H9 (cell line): Measurements from ENCODE around the gene F8. TPM values are rescaled to one million over a fixed set of nuclear protein-coding genes. Genes with fewer than 3 reads are reported as not detected.

ENCODE experiments used
- DNase-seq: peaks from one replicate; pipeline ENCODE4 v3.0.0-alpha.2; 2017
- H2AFZ ChIP-seq: one replicate; pipeline ENCODE4 v1.6.1; 2013; ENCODE audit warnings: mild to moderate bottlenecking, low read length, control low read depth, moderate library complexity
- H2AK5ac ChIP-seq: 2 replicates; pipeline ENCODE4 v1.6.1; 2013; ENCODE audit warnings: low read length, control low read depth, mixed read lengths; ENCODE audit not compliant: insufficient read length
- H2BK120ac ChIP-seq: one replicate; pipeline ENCODE4 v1.6.1; 2013; ENCODE audit warnings: low read depth, mild to moderate bottlenecking, low read length, control low read depth, inconsistent platforms; ENCODE audit not compliant: poor library complexity, severe bottlenecking
- H2BK12ac ChIP-seq: 2 replicates; pipeline ENCODE4 v1.6.1; 2013; ENCODE audit warnings: low read length, control low read depth, mixed read lengths, low read depth; ENCODE audit not compliant: insufficient read length
- H2BK15ac ChIP-seq: 2 replicates; pipeline ENCODE4 v1.6.1; 2013; ENCODE audit warnings: low read depth, low read length, control low read depth
- H2BK20ac ChIP-seq: one replicate; pipeline ENCODE4 v1.6.1; 2013; ENCODE audit warnings: low read depth, mild to moderate bottlenecking, low read length, control low read depth, inconsistent platforms; ENCODE audit not compliant: poor library complexity, severe bottlenecking
- H2BK5ac ChIP-seq: 2 replicates; pipeline ENCODE4 v1.6.1; 2013; ENCODE audit warnings: low read length, control low read depth, mixed read lengths; ENCODE audit not compliant: insufficient read length
- H3K14ac ChIP-seq: 2 replicates; pipeline ENCODE4 v1.6.1; 2013; ENCODE audit warnings: low read length, control low read depth; ENCODE audit not compliant: insufficient read depth
- H3K18ac ChIP-seq: 2 replicates; pipeline ENCODE4 v1.6.1; 2013; ENCODE audit warnings: low read depth, mild to moderate bottlenecking, mixed read lengths, low read length, control low read depth; ENCODE audit not compliant: insufficient read length
- H3K23ac ChIP-seq: 2 replicates; pipeline ENCODE4 v1.6.1; 2013; ENCODE audit warnings: low read length, control low read depth, mixed read lengths, low read depth; ENCODE audit not compliant: insufficient read length
- H3K23me2 ChIP-seq: 2 replicates; pipeline ENCODE4 v1.6.1; 2013; ENCODE audit warnings: low read depth, mild to moderate bottlenecking, mixed read lengths, low read length, control low read depth; ENCODE audit not compliant: insufficient read length, poor library complexity, severe bottlenecking
- H3K27ac ChIP-seq: 2 replicates; pipeline ENCODE4 v1.5.1; 2013; ENCODE audit warnings: low read length, control low read depth, mixed read lengths, low read depth; ENCODE audit not compliant: insufficient read length
- H3K27me3 ChIP-seq: 2 replicates; pipeline ENCODE4 v1.6.1; 2013; ENCODE audit warnings: low read length, control low read depth, inconsistent platforms; ENCODE audit not compliant: insufficient read depth
- H3K4ac ChIP-seq: 2 replicates; pipeline ENCODE4 v1.6.1; 2013; ENCODE audit warnings: low read depth, mild to moderate bottlenecking, control low read depth, inconsistent platforms, low read length, moderate library complexity
- H3K4me1 ChIP-seq: 2 replicates; pipeline ENCODE4 v1.6.1; 2013; ENCODE audit warnings: low read length, control low read depth, inconsistent platforms; ENCODE audit not compliant: insufficient read depth
- H3K4me2 ChIP-seq: 2 replicates; pipeline ENCODE4 v1.6.1; 2013; ENCODE audit warnings: low read length, control low read depth, mixed read lengths; ENCODE audit not compliant: insufficient read length, insufficient read depth
- H3K56ac ChIP-seq: 2 replicates; pipeline ENCODE4 v1.6.1; 2013; ENCODE audit warnings: low read depth, mild to moderate bottlenecking, mixed read lengths, low read length, control low read depth; ENCODE audit not compliant: insufficient read length
- H3K79me1 ChIP-seq: 2 replicates; pipeline ENCODE4 v1.6.1; 2013; ENCODE audit warnings: low read depth, mild to moderate bottlenecking, moderate library complexity, low read length, control low read depth, inconsistent platforms; ENCODE audit not compliant: insufficient read depth, poor library complexity, severe bottlenecking
- H3K79me2 ChIP-seq: 2 replicates; pipeline ENCODE4 v1.6.1; 2013; ENCODE audit warnings: low read length, control low read depth, inconsistent platforms; ENCODE audit not compliant: insufficient read depth
- H3K9ac ChIP-seq: 2 replicates; pipeline ENCODE4 v1.6.1; 2013; ENCODE audit warnings: low read length, control low read depth, mixed read lengths; ENCODE audit not compliant: insufficient read length; ENCODE audit errors: extremely low read depth
- H3K9me3 ChIP-seq: one replicate; pipeline ENCODE4 v1.6.1; 2013; ENCODE audit warnings: low read depth, low read length, inconsistent platforms; ENCODE audit not compliant: control insufficient read depth
- H3T11ph ChIP-seq: one replicate; pipeline ENCODE4 v1.6.1; 2013; ENCODE audit warnings: mild to moderate bottlenecking, low read length, control low read depth, inconsistent platforms
- H4K20me1 ChIP-seq: one replicate; pipeline ENCODE4 v1.6.1; 2013; ENCODE audit not compliant: control insufficient read depth, insufficient read length, insufficient read depth
- H4K5ac ChIP-seq: 2 replicates; pipeline ENCODE4 v1.6.1; 2013; ENCODE audit warnings: low read depth, mild to moderate bottlenecking, mixed read lengths, low read length, control low read depth; ENCODE audit not compliant: insufficient read length
- H4K8ac ChIP-seq: replicated peaks from 2 replicates; pipeline ENCODE4 v1.6.1; 2013; ENCODE audit warnings: low read length, control low read depth, mixed read lengths, low read depth; ENCODE audit not compliant: insufficient read length
- H4K91ac ChIP-seq: 2 replicates; pipeline ENCODE4 v1.6.1; 2013; ENCODE audit warnings: low read depth, mild to moderate bottlenecking, moderate library complexity, mixed read lengths, low read length, control low read depth; ENCODE audit not compliant: insufficient read length
- H3K27ac Mint-ChIP-seq, 3 experiments: 2 replicates in 2 of 3; 3 replicates in 1 of 3; pipeline ENCODE4 v1.8.0; 2020 to 2021; ENCODE audit warnings: mixed read lengths in 3 of 3, mild to moderate bottlenecking in 1 of 3, moderate library complexity in 1 of 3
- H3K27me3 Mint-ChIP-seq: 2 replicates; pipeline ENCODE4 v1.8.0; 2021; ENCODE audit warnings: low read depth, mild to moderate bottlenecking, moderate library complexity, mixed read lengths
- H3K36me3 Mint-ChIP-seq, 3 experiments: 2 replicates in 2 of 3; 3 replicates in 1 of 3; pipeline ENCODE4 v1.8.0; 2020 to 2021; ENCODE audit warnings: low read depth in 3 of 3, mixed read lengths in 3 of 3; ENCODE audit not compliant: insufficient read depth in 1 of 3
- H3K4me1 Mint-ChIP-seq, 2 experiments: 2 replicates each; pipeline ENCODE4 v1.8.0; 2020; ENCODE audit warnings: mixed read lengths in 2 of 2
- H3K4me3 Mint-ChIP-seq, 2 experiments: 2 replicates in 1 of 2; 3 replicates in 1 of 2; pipeline ENCODE4 v1.8.0; 2020 to 2021; ENCODE audit warnings: mild to moderate bottlenecking in 2 of 2, mixed read lengths in 2 of 2, moderate library complexity in 1 of 2
- H3K9me3 Mint-ChIP-seq, 2 experiments: 2 replicates in 1 of 2; 3 replicates in 1 of 2; pipeline ENCODE4 v1.8.0; 2020; ENCODE audit warnings: mild to moderate bottlenecking in 2 of 2, mixed read lengths in 2 of 2, moderate library complexity in 1 of 2
- WGBS: extraction: QIAGEN DNeasy Blood & Tissue Kit; methylation state at CpG from one replicate; pipeline ENCODE4 v1.1.7; 2013; ENCODE audit warnings: missing lambda C conversion rate, low lambda C conversion rate, mixed read lengths; ENCODE audit not compliant: insufficient read length; ENCODE audit errors: extremely low coverage; 5-methylcytosine and 5-hydroxymethylcytosine counted together
- total RNA-seq: library from RNA; stranded (reverse); gene quantifications from 2 replicates; pipeline ENCODE4 v1.2.1, GENCODE V29; 2021
- TF ChIP-seq, protein P1 (sequence below): fragments of 200-600 bp; sonication (generic); conservative IDR thresholded peaks from 3 replicates; pipeline ENCODE4 v1.8.0; 2021; ENCODE audit warnings: antibody characterized with exemption, mild to moderate bottlenecking

Gene F8
- total RNA-seq, 1 experiment from 2014 or later: 3.1 TPM

DNA sequence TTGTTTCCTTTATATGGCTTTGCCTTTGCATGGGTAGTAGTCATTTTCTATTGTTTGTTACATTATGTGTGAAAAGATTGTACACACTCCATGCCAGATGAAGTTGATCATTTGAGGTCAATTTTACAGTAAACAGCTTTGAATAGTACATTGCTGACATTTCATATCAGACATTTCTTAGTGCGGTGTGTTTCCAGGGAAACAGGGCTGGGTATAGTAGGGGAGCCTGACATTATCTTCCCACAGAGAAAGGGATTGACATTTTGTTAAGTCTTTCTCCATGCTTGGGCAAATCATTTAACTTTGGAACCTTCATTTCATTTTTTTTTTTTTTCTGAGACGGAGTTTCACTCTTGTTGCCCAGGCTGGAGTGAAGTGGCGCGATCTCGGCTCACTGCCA lies 9.1 kb upstream of the F8 start:
- H3K9me3 Mint-ChIP-seq: peaks cover 57 to 62% of the 10 kb centered on the region in 2 experiments
- no peak overlapping the region for H2AFZ ChIP-seq
- H3K4ac ChIP-seq: no peak overlapping the region

More for the DNA sequence above, 9.1 kb upstream of the F8 start:
- Histone ChIP-seq H2BK120ac (no peak overlapping the region), H3K9ac (no peak overlapping the region), H3K4me1 (no peaks in the 10 kb centered on the region), H3K14ac (no peak overlapping the region), H2BK15ac (no peak overlapping the region), H3K18ac (no peak overlapping the region), H4K20me1 (no peaks in the 10 kb centered on the region), H3T11ph (no peak overlapping the region), H3K23ac (no peak overlapping the region), H3K4me2 (no peak overlapping the region), H3K27me3 (no peaks in the 10 kb centered on the region), H2AK5ac (no peak overlapping the region), H3K9me3 (peaks cover 20% of the 10 kb centered on the region), H4K8ac (no peak overlapping the region), H2BK12ac (no peak overlapping the region), H4K91ac (no peak overlapping the region), H3K79me2 (no peaks in the 10 kb centered on the region), H4K5ac (no peak overlapping the region), H3K23me2 (no peaks in the 10 kb centered on the region), H3K79me1 (no peaks in the 10 kb centered on the region), H3K27ac (no peak overlapping the region), H3K56ac (no peak overlapping the region), H2BK5ac (no peak overlapping the region), H2BK20ac (no peak overlapping the region)
- Mint-ChIP-seq H3K27ac (no peak overlapping the region), H3K4me1 (peaks cover 4 to 6% of the 10 kb centered on the region in 2 experiments; a peak in 3 of 4 replicates), H3K27me3 (no peaks in the 10 kb centered on the region), H3K4me3 (no peak overlapping the region), H3K36me3 (peaks cover 16 to 20% (median 18%) of the 10 kb centered on the region in 3 experiments)
- WGBS: no CpG with 5 or more reads among the region's 5 CpGs
- TF ChIP-seq, protein P1, sequence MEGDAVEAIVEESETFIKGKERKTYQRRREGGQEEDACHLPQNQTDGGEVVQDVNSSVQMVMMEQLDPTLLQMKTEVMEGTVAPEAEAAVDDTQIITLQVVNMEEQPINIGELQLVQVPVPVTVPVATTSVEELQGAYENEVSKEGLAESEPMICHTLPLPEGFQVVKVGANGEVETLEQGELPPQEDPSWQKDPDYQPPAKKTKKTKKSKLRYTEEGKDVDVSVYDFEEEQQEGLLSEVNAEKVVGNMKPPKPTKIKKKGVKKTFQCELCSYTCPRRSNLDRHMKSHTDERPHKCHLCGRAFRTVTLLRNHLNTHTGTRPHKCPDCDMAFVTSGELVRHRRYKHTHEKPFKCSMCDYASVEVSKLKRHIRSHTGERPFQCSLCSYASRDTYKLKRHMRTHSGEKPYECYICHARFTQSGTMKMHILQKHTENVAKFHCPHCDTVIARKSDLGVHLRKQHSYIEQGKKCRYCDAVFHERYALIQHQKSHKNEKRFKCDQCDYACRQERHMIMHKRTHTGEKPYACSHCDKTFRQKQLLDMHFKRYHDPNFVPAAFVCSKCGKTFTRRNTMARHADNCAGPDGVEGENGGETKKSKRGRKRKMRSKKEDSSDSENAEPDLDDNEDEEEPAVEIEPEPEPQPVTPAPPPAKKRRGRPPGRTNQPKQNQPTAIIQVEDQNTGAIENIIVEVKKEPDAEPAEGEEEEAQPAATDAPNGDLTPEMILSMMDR: no peak
- no peak for DNase-seq
